IMR-90 (cell line): ENCODE results near the gene MMP23B. TPM values are rescaled to one million over a fixed set of nuclear protein-coding genes. Genes with fewer than 3 reads are reported as not detected.

Experiments
- ATAC-seq: fragments of 200-7000 bp; cut with Tn5 transposase; 2 replicates; pipeline ENCODE4 v1.9.1; 2020; ENCODE audit warnings: low read depth, mild to moderate bottlenecking, moderate library complexity
- BruUV-seq: library from RNA; stranded (reverse); fragments of 400-500 nt; replicated peaks from 2 replicates; lab custom pipeline; 2021; lab: Mats Ljungman, UMichigan
- CTCF ChIA-PET: fragments of 300-600 bp; formaldehyde crosslinking; extraction: SDS; loops from one replicate; lab custom pipeline; 2021; ENCODE audit warnings: antibody characterized with exemption; lab: Yijun Ruan, JAX
- POLR2A ChIA-PET: fragments of 300-600 bp; sonication (Branson Sonifier 250); formaldehyde crosslinking; loops from one replicate; lab custom pipeline; 2022; ENCODE audit warnings: antibody characterized with exemption; ENCODE audit not compliant: unreplicated experiment; lab: Charles Lee
- DNase-seq: peaks from one replicate; pipeline ENCODE4 v3.0.0; 2013
- H2AFZ ChIP-seq: replicated peaks from 2 replicates; pipeline ENCODE3; 2013; ENCODE audit warnings: low read length, mild to moderate bottlenecking; ENCODE audit not compliant: poor library complexity
- H2AK5ac ChIP-seq: 2 replicates; pipeline ENCODE4 v1.6.1; 2013; ENCODE audit warnings: low read depth, low read length, inconsistent platforms
- H2AK9ac ChIP-seq: replicated peaks from 2 replicates; pipeline ENCODE3; 2013; ENCODE audit warnings: mild to moderate bottlenecking, low read depth, low read length, moderate library complexity; ENCODE audit not compliant: poor library complexity
- H2BK120ac ChIP-seq: 2 replicates; pipeline ENCODE4 v1.6.1; 2013; ENCODE audit warnings: low read depth, low read length, inconsistent platforms
- H2BK15ac ChIP-seq: 3 replicates; pipeline ENCODE4 v1.6.1; 2013; ENCODE audit warnings: low read depth, low read length, inconsistent platforms
- H2BK20ac ChIP-seq: 2 replicates; pipeline ENCODE4 v1.6.1; 2013; ENCODE audit warnings: low read depth, mild to moderate bottlenecking, inconsistent platforms, low read length, moderate library complexity
- H2BK5ac ChIP-seq: 2 replicates; pipeline ENCODE4 v1.6.1; 2013; ENCODE audit warnings: mild to moderate bottlenecking, low read depth, low read length, inconsistent platforms; ENCODE audit not compliant: poor library complexity, severe bottlenecking
- H3K14ac ChIP-seq: replicated peaks from 2 replicates; pipeline ENCODE4 v1.6.1; 2013; ENCODE audit warnings: low read depth, low read length, inconsistent platforms
- H3K18ac ChIP-seq: 2 replicates; pipeline ENCODE4 v1.6.1; 2013; ENCODE audit warnings: low read depth, low read length, control low read depth
- H3K23ac ChIP-seq: 2 replicates; pipeline ENCODE4 v1.6.1; 2013; ENCODE audit warnings: low read depth, low read length, inconsistent platforms
- H3K27ac ChIP-seq: 2 replicates; pipeline ENCODE4 v1.5.1; 2013; ENCODE audit warnings: mild to moderate bottlenecking, control low read depth, low read length; ENCODE audit not compliant: insufficient read depth
- H3K27me3 ChIP-seq: 2 replicates; pipeline ENCODE4 v1.6.1; 2013; ENCODE audit warnings: low read length; ENCODE audit not compliant: control insufficient read depth, insufficient read depth
- H3K36me3 ChIP-seq: 2 replicates; pipeline ENCODE4 v1.6.1; 2013; ENCODE audit warnings: low read length, mixed read lengths; ENCODE audit not compliant: control insufficient read depth, insufficient read depth
- H3K4ac ChIP-seq: 2 replicates; pipeline ENCODE4 v1.6.1; 2013; ENCODE audit warnings: low read depth, low read length, inconsistent platforms
- H3K4me1 ChIP-seq: 2 replicates; pipeline ENCODE4 v1.6.1; 2013; ENCODE audit warnings: low read length, mixed read lengths; ENCODE audit not compliant: control insufficient read depth, insufficient read depth
- H3K4me2 ChIP-seq: 2 replicates; pipeline ENCODE4 v1.6.1; 2013; ENCODE audit warnings: low read depth, mild to moderate bottlenecking, control low read depth, low read length, moderate library complexity
- H3K4me3 ChIP-seq: 2 replicates; pipeline ENCODE4 v1.5.1; 2013; ENCODE audit warnings: low read depth, mild to moderate bottlenecking, control low read depth, low read length, moderate library complexity; ENCODE audit not compliant: insufficient read depth
- H3K56ac ChIP-seq: 2 replicates; pipeline ENCODE4 v1.6.1; 2013; ENCODE audit warnings: low read length, inconsistent platforms; ENCODE audit not compliant: insufficient read depth; ENCODE audit errors: extremely low read depth
- H3K79me1 ChIP-seq, 2 experiments: 2 replicates each; pipeline ENCODE4 v1.6.1; 2013; ENCODE audit warnings: low read length in 2 of 2, inconsistent platforms in 1 of 2, low read depth in 1 of 2
- H3K9ac ChIP-seq: 2 replicates; pipeline ENCODE4 v1.6.1; 2013; ENCODE audit warnings: low read depth, low read length, control low read depth
- H3K9me1 ChIP-seq: 2 replicates; pipeline ENCODE4 v1.6.1; 2013; ENCODE audit warnings: low read length, inconsistent platforms; ENCODE audit not compliant: insufficient read depth
- H3K9me3 ChIP-seq: 2 replicates; pipeline ENCODE4 v1.6.1; 2013; ENCODE audit warnings: low read length; ENCODE audit not compliant: control insufficient read depth, insufficient read depth
- H4K20me1 ChIP-seq: 2 replicates; pipeline ENCODE4 v1.6.1; 2013; ENCODE audit warnings: low read length, inconsistent platforms; ENCODE audit not compliant: insufficient read depth
- H4K5ac ChIP-seq: 2 replicates; pipeline ENCODE4 v1.6.1; 2013; ENCODE audit warnings: mild to moderate bottlenecking, low read depth, low read length, control low read depth
- H4K8ac ChIP-seq, 2 experiments: 2 replicates each; pipeline ENCODE4 v1.6.1; 2013; ENCODE audit warnings: low read depth in 2 of 2, low read length in 2 of 2, control low read depth in 1 of 2, inconsistent platforms in 1 of 2
- H4K91ac ChIP-seq: 2 replicates; pipeline ENCODE4 v1.6.1; 2013; ENCODE audit warnings: low read depth, low read length, inconsistent platforms; ENCODE audit not compliant: insufficient read depth
- BHLHE40 ChIP-seq: fragments of 150-350 bp; IDR thresholded peaks from 2 replicates; pipeline ENCODE4 v1.6.1; 2016; ENCODE audit warnings: mild to moderate bottlenecking, low read depth, low read length
- CEBPB ChIP-seq: IDR thresholded peaks from 2 replicates; pipeline ENCODE4 v1.6.1; 2012; ENCODE audit warnings: low read depth, low read length, improper control_type of control experiment
- CHD1 ChIP-seq: IDR thresholded peaks from 2 replicates; pipeline ENCODE4 v1.6.1; 2012; ENCODE audit warnings: low read depth, low read length, improper control_type of control experiment
- CTCF ChIP-seq: conservative IDR thresholded peaks from 2 replicates; pipeline ENCODE4 v1.5.1; 2012; ENCODE audit warnings: mild to moderate bottlenecking, low read depth, low read length, improper control_type of control experiment
- ELK1 ChIP-seq: fragments of 150-350 bp; IDR thresholded peaks from 2 replicates; pipeline ENCODE4 v1.6.1; 2016; ENCODE audit warnings: low read depth, mild to moderate bottlenecking, low read length, moderate library complexity, borderline replicate concordance
- FOS ChIP-seq: fragments of 150-350 bp; IDR thresholded peaks from 2 replicates; pipeline ENCODE4 v1.6.1; 2016; ENCODE audit warnings: low read depth, low read length
- MAFK ChIP-seq: IDR thresholded peaks from 2 replicates; pipeline ENCODE4 v1.6.1; 2012; ENCODE audit warnings: low read depth, low read length, improper control_type of control experiment
- MAZ ChIP-seq: IDR thresholded peaks from 2 replicates; pipeline ENCODE4 v1.6.1; 2012; ENCODE audit warnings: low read depth, mild to moderate bottlenecking, low read length, improper control_type of control experiment, moderate library complexity, borderline replicate concordance
- MXI1 ChIP-seq: IDR thresholded peaks from 2 replicates; pipeline ENCODE4 v1.6.1; 2012; ENCODE audit warnings: low read depth, mild to moderate bottlenecking, low read length, moderate library complexity, borderline replicate concordance
- NFE2L2 ChIP-seq: fragments of 150-350 bp; IDR thresholded peaks from 2 replicates; pipeline ENCODE4 v1.6.1; 2016; ENCODE audit warnings: low read depth, mild to moderate bottlenecking, low read length
- POLR2A ChIP-seq: IDR thresholded peaks from 2 replicates; pipeline ENCODE4 v1.6.1; 2012; ENCODE audit warnings: mild to moderate bottlenecking, low read depth, low read length
- RAD21 ChIP-seq: IDR thresholded peaks from 2 replicates; pipeline ENCODE4 v1.6.1; 2012; ENCODE audit warnings: low read length, improper control_type of control experiment
- RCOR1 ChIP-seq: IDR thresholded peaks from 2 replicates; pipeline ENCODE4 v1.6.1; 2012; ENCODE audit warnings: mild to moderate bottlenecking, low read length, improper control_type of control experiment; ENCODE audit not compliant: insufficient replicate concordance
- RFX5 ChIP-seq: IDR thresholded peaks from 2 replicates; pipeline ENCODE4 v1.8.0; 2012; ENCODE audit warnings: low read depth, mild to moderate bottlenecking, low read length, moderate library complexity
- SMC3 ChIP-seq: fragments of 150-350 bp; IDR thresholded peaks from 2 replicates; pipeline ENCODE4 v1.6.1; 2016; ENCODE audit warnings: low read depth, mild to moderate bottlenecking, antibody characterized with exemption, low read length, moderate library complexity
- USF2 ChIP-seq: fragments of 150-350 bp; IDR thresholded peaks from 2 replicates; pipeline ENCODE4 v1.6.1; 2017; ENCODE audit warnings: mild to moderate bottlenecking, antibody characterized with exemption, low read length, low read depth
- WGBS, 2 experiments: methylation state at CpG; one replicate each; pipeline versions ENCODE4 v1.1.5 to v1.1.7; 2013; ENCODE audit warnings: missing lambda C conversion rate in 2 of 2; ENCODE audit not compliant: insufficient read length in 1 of 2; ENCODE audit errors: extremely low coverage in 2 of 2; 5-methylcytosine and 5-hydroxymethylcytosine counted together
- dilution Hi-C: fragments of 300-500 bp; cut with HindIII; formaldehyde crosslinking; loops from one replicate; pipeline ENCODE4 v1.14.3; 2018; ENCODE audit warnings: low sequenced_read_pairs; ENCODE audit not compliant: unreplicated experiment
- in situ Hi-C: fragments of 300-500 bp; cut with MboI; formaldehyde crosslinking; loops from 3 replicates; pipeline ENCODE4 v1.14.3; 2019; ENCODE audit warnings: low sequenced_read_pairs, inconsistent platforms, mixed read lengths
- intact Hi-C: fragments of 100-400 bp; cut with micrococcal nuclease; formaldehyde crosslinking; loops from 2 replicates; pipeline ENCODE4 v1.10.0; 2022
- polyA plus RNA-seq, 3 experiments: library from polyadenylated mRNA; depleted of rRNA; stranded (reverse); fragments of >200 nt; gene quantifications; 2 replicates each; pipeline ENCODE4 v1.2.3, GENCODE V29; 2012; ENCODE audit warnings: low replicate concordance in 1 of 3
- total RNA-seq: library from RNA; depleted of rRNA; stranded (reverse); fragments of >200 nt; gene quantifications from 2 replicates; pipeline ENCODE4 v1.2.3, GENCODE V29; 2012

MMP23B gene
- total and polyA plus RNA-seq, 2 of the 4 experiments (the other 2 are of a cell fraction): 1.1 to 5.4 TPM

- peak overlapping the region; percentile 87 for H2AFZ ChIP-seq
- H3K4ac ChIP-seq: no peak overlapping the region
- no peaks in the 10 kb centered on the region for H3K9me1 ChIP-seq
- H3K9ac ChIP-seq: no peak overlapping the region
- DNase-seq (no peak), ATAC-seq (no peak)
- H2BK15ac ChIP-seq: no peak overlapping the region
- WGBS, 2 experiments: 90% methylated on average over 7 of the region's 13 CpGs; no CpG with 5 or more reads in 1 of the 2 experiments
- H3K18ac ChIP-seq: no peak overlapping the region
- ChIA-PET POLR2A (no interaction called here), CTCF (no interaction called here)
- no TSS peak for BruUV-seq
- no peaks in the 10 kb centered on the region for H4K20me1 ChIP-seq
- no peak overlapping the region for H3K4me2 ChIP-seq
- no peak overlapping the region for H3K23ac ChIP-seq
- H3K9me3 ChIP-seq: no peaks in the 10 kb centered on the region
- intact Hi-C loops (no loop called here), dilution Hi-C loops (no loop called here), in situ Hi-C loops (no loop called here)
- H4K8ac ChIP-seq: no peak overlapping the region
- no peaks in the 10 kb centered on the region for H3K36me3 ChIP-seq
- H4K91ac ChIP-seq: no peak overlapping the region
- H3K27me3 ChIP-seq: peaks cover 24% of the 10 kb centered on the region
- no peak overlapping the region for H4K5ac ChIP-seq
- H2BK20ac ChIP-seq: no peak overlapping the region
- TF ChIP-seq MAZ: no peak
- TF ChIP-seq RFX5: no peak
- no peak for TF ChIP-seq CTCF
- no peak for TF ChIP-seq CHD1
- no peak for TF ChIP-seq ELK1
- no peak for TF ChIP-seq CEBPB
- no peak for TF ChIP-seq SMC3
- no peak for TF ChIP-seq RAD21
- TF ChIP-seq USF2: no peak
- no peak for TF ChIP-seq RCOR1
- TF ChIP-seq MAFK: no peak
- TF ChIP-seq NFE2L2: no peak
- TF ChIP-seq BHLHE40: no peak
- no peak for TF ChIP-seq MXI1
- no peak for TF ChIP-seq POLR2A
- TF ChIP-seq FOS: no peak
- H2BK120ac ChIP-seq: no peak overlapping the region
- H2AK5ac ChIP-seq: no peak overlapping the region
- H2AK9ac ChIP-seq: peak overlapping the region; percentile 28
- H3K4me1 ChIP-seq: peaks cover 10% of the 10 kb centered on the region; the same call in 1 of the 2 replicates
- no peak overlapping the region for H2BK5ac ChIP-seq
- H3K56ac ChIP-seq: no peak overlapping the region
- H3K27ac ChIP-seq: no peak overlapping the region
- H3K14ac ChIP-seq: no peak overlapping the region
- no peaks in the 10 kb centered on the region for H3K79me1 ChIP-seq
- no peak overlapping the region for H3K4me3 ChIP-seq
Observed at GRCh38 chr1:1598720-1599029, 33.3 kb upstream of the MMP23B start.
